Astrocyte (in vitro differentiated cells and primary cell): ENCODE results near the gene OTUD7B. TPM values are rescaled to one million over a fixed set of nuclear protein-coding genes. Genes with fewer than 3 reads are reported as not detected.

Experiments used
- DNase-seq: peaks from one replicate; pipeline ENCODE4 v3.0.0-alpha.2; 2010; ENCODE audit warnings: low read depth
- FAIRE-seq: peaks from 2 replicates; lab custom pipeline; 2011; peaks lifted over from hg19 to GRCh38; lab: Jason Lieb, UNC
- H2AFZ ChIP-seq: 2 replicates; pipeline ENCODE4 v1.6.0; 2012; ENCODE audit warnings: low read depth, low read length, inconsistent platforms
- H3K27ac ChIP-seq: 2 replicates; pipeline ENCODE4 v1.5.1; 2011; ENCODE audit warnings: low read depth, low read length, inconsistent platforms
- H3K27me3 ChIP-seq: 2 replicates; pipeline ENCODE4 v1.6.0; 2011; ENCODE audit warnings: low read length, inconsistent platforms; ENCODE audit not compliant: insufficient read depth
- H3K36me3 ChIP-seq: 2 replicates; pipeline ENCODE4 v1.5.1; 2011; ENCODE audit warnings: low read length, inconsistent platforms; ENCODE audit not compliant: insufficient read depth
- H3K4me1 ChIP-seq: 2 replicates; pipeline ENCODE4 v1.5.1; 2011; ENCODE audit warnings: low read length, inconsistent platforms; ENCODE audit not compliant: insufficient read depth
- H3K4me2 ChIP-seq: 2 replicates; pipeline ENCODE4 v1.6.0; 2012; ENCODE audit warnings: low read length, inconsistent platforms
- H3K4me3 ChIP-seq: 2 replicates; pipeline ENCODE4 v1.5.1; 2011; ENCODE audit warnings: low read depth, mild to moderate bottlenecking, low read length, inconsistent platforms; ENCODE audit not compliant: insufficient read depth
- H3K79me2 ChIP-seq: 2 replicates; pipeline ENCODE4 v1.6.0; 2012; ENCODE audit warnings: mild to moderate bottlenecking, low read length, inconsistent platforms; ENCODE audit not compliant: insufficient read depth
- H3K9ac ChIP-seq: 2 replicates; pipeline ENCODE4 v1.6.0; 2012; ENCODE audit warnings: mild to moderate bottlenecking, low read length, inconsistent platforms
- H3K9me3 ChIP-seq: 2 replicates; pipeline ENCODE4 v1.5.1; 2012; ENCODE audit warnings: low read depth, mild to moderate bottlenecking, low read length, inconsistent platforms; ENCODE audit not compliant: insufficient read depth
- H4K20me1 ChIP-seq: 2 replicates; pipeline ENCODE4 v1.6.0; 2012; ENCODE audit warnings: low read length, inconsistent platforms; ENCODE audit not compliant: insufficient read depth
- H3K27ac Mint-ChIP-seq: one replicate; pipeline ENCODE4 v1.8.0; 2021; ENCODE audit warnings: mild to moderate bottlenecking, mixed read lengths; ENCODE audit not compliant: unreplicated experiment
- H3K27me3 Mint-ChIP-seq: one replicate; pipeline ENCODE4 v1.8.0; 2021; ENCODE audit warnings: low read depth, mixed read lengths; ENCODE audit not compliant: unreplicated experiment
- H3K36me3 Mint-ChIP-seq: one replicate; pipeline ENCODE4 v1.8.0; 2021; ENCODE audit warnings: low read depth, mixed read lengths; ENCODE audit not compliant: unreplicated experiment
- H3K4me1 Mint-ChIP-seq: one replicate; pipeline ENCODE4 v1.8.0; 2021; ENCODE audit warnings: low read depth, mixed read lengths; ENCODE audit not compliant: unreplicated experiment
- H3K4me3 Mint-ChIP-seq: one replicate; pipeline ENCODE4 v1.8.0; 2021; ENCODE audit warnings: mild to moderate bottlenecking, moderate library complexity, mixed read lengths; ENCODE audit not compliant: unreplicated experiment
- H3K9me3 Mint-ChIP-seq: one replicate; pipeline ENCODE4 v1.8.0; 2021; ENCODE audit warnings: mild to moderate bottlenecking, mixed read lengths; ENCODE audit not compliant: unreplicated experiment
- EZH2 ChIP-seq: IDR thresholded peaks from 2 replicates; pipeline ENCODE4 v1.6.1; 2012; ENCODE audit warnings: mild to moderate bottlenecking, low read length, inconsistent platforms; ENCODE audit not compliant: insufficient read depth
- total RNA-seq: library from RNA; stranded (reverse); gene quantifications from 2 replicates; pipeline ENCODE4 v1.2.1, GENCODE V29; 2021
- TF ChIP-seq, protein P1 (sequence below): IDR thresholded peaks from 2 replicates; pipeline ENCODE4 v1.5.1; 2011; ENCODE audit warnings: low read depth, mild to moderate bottlenecking, inconsistent platforms, low read length, moderate library complexity; ENCODE audit not compliant: insufficient read depth

Gene OTUD7B
- total RNA-seq, 1 donor from 2014 or later, result 33.1 TPM

DNA sequence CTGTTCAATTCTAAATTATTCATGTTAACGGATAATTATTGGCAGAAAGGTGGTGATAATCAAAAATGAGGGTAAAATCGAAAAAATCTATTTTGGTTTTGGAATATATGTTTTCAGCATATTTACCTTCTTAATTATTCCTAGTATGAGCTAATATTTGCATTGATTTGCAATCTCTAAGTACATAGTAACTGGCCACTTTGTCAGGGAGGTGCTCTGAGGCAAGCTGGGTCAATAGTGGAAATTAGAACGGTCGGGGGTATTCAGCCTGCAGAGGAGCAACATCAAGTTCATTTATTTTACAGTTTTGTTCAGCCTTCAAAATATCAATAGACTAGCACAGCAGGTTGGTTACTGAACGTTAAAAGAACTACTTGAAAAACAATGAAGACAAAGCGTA, 1.8 kb downstream of the OTUD7B start:
- no peaks in the 10 kb centered on the region for H3K27me3 ChIP-seq
- H3K36me3 ChIP-seq, result peaks cover 8% of the 10 kb centered on the region
- H3K79me2 ChIP-seq, result peaks cover 63% of the 10 kb centered on the region
- H2AFZ ChIP-seq, result no peak overlapping the region
- peak overlapping the region; percentile 96 for H3K27ac ChIP-seq
- TF ChIP-seq, protein P1, sequence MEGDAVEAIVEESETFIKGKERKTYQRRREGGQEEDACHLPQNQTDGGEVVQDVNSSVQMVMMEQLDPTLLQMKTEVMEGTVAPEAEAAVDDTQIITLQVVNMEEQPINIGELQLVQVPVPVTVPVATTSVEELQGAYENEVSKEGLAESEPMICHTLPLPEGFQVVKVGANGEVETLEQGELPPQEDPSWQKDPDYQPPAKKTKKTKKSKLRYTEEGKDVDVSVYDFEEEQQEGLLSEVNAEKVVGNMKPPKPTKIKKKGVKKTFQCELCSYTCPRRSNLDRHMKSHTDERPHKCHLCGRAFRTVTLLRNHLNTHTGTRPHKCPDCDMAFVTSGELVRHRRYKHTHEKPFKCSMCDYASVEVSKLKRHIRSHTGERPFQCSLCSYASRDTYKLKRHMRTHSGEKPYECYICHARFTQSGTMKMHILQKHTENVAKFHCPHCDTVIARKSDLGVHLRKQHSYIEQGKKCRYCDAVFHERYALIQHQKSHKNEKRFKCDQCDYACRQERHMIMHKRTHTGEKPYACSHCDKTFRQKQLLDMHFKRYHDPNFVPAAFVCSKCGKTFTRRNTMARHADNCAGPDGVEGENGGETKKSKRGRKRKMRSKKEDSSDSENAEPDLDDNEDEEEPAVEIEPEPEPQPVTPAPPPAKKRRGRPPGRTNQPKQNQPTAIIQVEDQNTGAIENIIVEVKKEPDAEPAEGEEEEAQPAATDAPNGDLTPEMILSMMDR, result no peak
- TF ChIP-seq EZH2, result no peak
- no peaks in the 10 kb centered on the region for H3K9me3 ChIP-seq
- DNase-seq (no peak), FAIRE-seq (no peak)
- H3K27ac Mint-ChIP-seq, result peak overlapping the region; percentile 71
- peaks cover 42% of the 10 kb centered on the region for H4K20me1 ChIP-seq
- H3K27me3 Mint-ChIP-seq, result no peaks in the 10 kb centered on the region
- peaks cover 4% of the 10 kb centered on the region for H3K36me3 Mint-ChIP-seq
- H3K4me1 Mint-ChIP-seq, result peaks cover 28% of the 10 kb centered on the region
- H3K9ac ChIP-seq, result peak overlapping the region; percentile 100
- no peaks in the 10 kb centered on the region for H3K9me3 Mint-ChIP-seq
- H3K4me1 ChIP-seq, result peaks cover 29% of the 10 kb centered on the region
- H3K4me3 ChIP-seq, result peak overlapping the region; percentile 97
- peak overlapping the region; percentile 93 for H3K4me3 Mint-ChIP-seq
- peak overlapping the region; percentile 83 for H3K4me2 ChIP-seq

DNA sequence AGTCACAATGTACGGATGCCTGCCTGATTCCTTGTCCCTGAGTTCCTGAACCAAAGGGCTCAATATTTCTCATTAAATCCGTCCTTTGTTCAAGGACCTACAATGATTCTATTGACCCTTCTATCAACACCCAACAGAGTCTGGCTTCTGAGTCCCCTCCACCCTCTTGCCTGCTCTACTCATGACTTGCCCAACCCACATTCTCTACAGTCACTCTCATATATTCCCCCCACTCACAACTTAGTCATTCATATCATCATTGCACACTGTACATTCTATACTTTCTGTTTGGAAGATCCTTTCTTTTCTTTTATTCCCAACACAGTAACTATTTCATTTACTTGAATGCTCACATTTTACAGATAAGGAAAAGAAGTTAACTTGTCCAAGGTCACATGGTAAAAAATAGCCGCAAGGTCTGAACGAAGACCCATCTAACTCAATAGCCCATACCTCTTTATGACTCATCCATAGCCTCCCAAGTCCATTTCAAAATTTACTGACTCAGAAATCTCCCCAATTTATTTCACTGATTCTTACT, 3.6 kb downstream of the OTUD7B start:
- TF ChIP-seq EZH2, result no peak
- TF ChIP-seq, protein P1, result no peak
- FAIRE-seq (no peak), DNase-seq (peak; percentile 86)
- Mint-ChIP-seq H3K27ac (peak overlapping the region; percentile 49), H3K27me3 (no peaks in the 10 kb centered on the region), H3K9me3 (no peaks in the 10 kb centered on the region), H3K36me3 (peaks cover 7% of the 10 kb centered on the region), H3K4me3 (peak overlapping the region; percentile 93), H3K4me1 (peaks cover 40% of the 10 kb centered on the region)
- H3K36me3 ChIP-seq, result peaks cover 10% of the 10 kb centered on the region
- peaks cover 76% of the 10 kb centered on the region for H3K79me2 ChIP-seq
- no peak overlapping the region for H2AFZ ChIP-seq
- peak overlapping the region; percentile 100 for H3K9ac ChIP-seq
- no peaks in the 10 kb centered on the region for H3K9me3 ChIP-seq
- peaks cover 55% of the 10 kb centered on the region for H4K20me1 ChIP-seq
- peak overlapping the region; percentile 83 for H3K4me2 ChIP-seq
- H3K4me1 ChIP-seq, result peaks cover 29% of the 10 kb centered on the region
- peak overlapping the region; percentile 71 for H3K27ac ChIP-seq
- no peaks in the 10 kb centered on the region for H3K27me3 ChIP-seq
- peak overlapping the region; percentile 39 for H3K4me3 ChIP-seq

DNA sequence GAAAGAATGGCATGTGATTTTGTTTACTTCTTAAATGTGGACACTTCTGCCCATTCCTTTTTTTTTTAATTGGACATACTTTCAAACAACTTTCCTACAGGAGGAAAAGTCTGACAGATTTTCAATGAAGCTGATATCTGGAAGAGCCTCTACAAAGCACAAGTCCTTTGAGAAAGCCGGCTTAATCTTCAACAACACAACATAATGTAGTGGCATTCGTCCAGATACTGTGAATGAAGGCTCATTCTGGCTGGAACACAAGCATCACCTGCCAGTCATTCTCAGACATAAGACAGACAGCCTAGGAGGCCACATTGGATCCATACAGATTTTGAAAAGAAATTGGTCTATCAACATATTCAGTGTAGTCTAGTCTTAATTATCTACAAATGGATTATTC, 4.9 kb downstream of the OTUD7B start:
- H3K27ac ChIP-seq, result no peak overlapping the region
- H3K79me2 ChIP-seq, result peaks cover 87% of the 10 kb centered on the region

More for the DNA sequence above, 4.9 kb downstream of the OTUD7B start:
- no peaks in the 10 kb centered on the region for H3K27me3 Mint-ChIP-seq
- Histone ChIP-seq H3K4me3 (no peak overlapping the region), H3K27me3 (no peaks in the 10 kb centered on the region), H3K9me3 (no peaks in the 10 kb centered on the region), H3K36me3 (peaks cover 10% of the 10 kb centered on the region), H4K20me1 (peaks cover 65% of the 10 kb centered on the region), H3K9ac (no peak overlapping the region), H3K4me1 (peaks cover 31% of the 10 kb centered on the region), H2AFZ (no peak overlapping the region), H3K4me2 (no peak overlapping the region)
- H3K4me1 Mint-ChIP-seq, result peaks cover 48% of the 10 kb centered on the region
- H3K36me3 Mint-ChIP-seq, result peaks cover 7% of the 10 kb centered on the region
- H3K27ac Mint-ChIP-seq, result no peak overlapping the region
- no peaks in the 10 kb centered on the region for H3K9me3 Mint-ChIP-seq
- FAIRE-seq (no peak), DNase-seq (no peak)
- TF ChIP-seq, protein P1, result no peak
- no peak for TF ChIP-seq EZH2
- no peak overlapping the region for H3K4me3 Mint-ChIP-seq
